Bronchial epithelial cell (primary cell): ENCODE results near the gene SYCP3. TPM values are rescaled to one million over a fixed set of nuclear protein-coding genes. Genes with fewer than 3 reads are reported as not detected.

Experiments
- DNase-seq: peaks from one replicate; pipeline ENCODE4 v3.0.0-alpha.2; 2010; ENCODE audit warnings: low read depth
- FAIRE-seq: peaks from 2 replicates; lab custom pipeline; 2011; peaks lifted over from hg19 to GRCh38; lab: Jason Lieb, UNC
- H3K27me3 ChIP-seq: 2 replicates; pipeline ENCODE4 v1.5.1; 2011; ENCODE audit warnings: low read length; ENCODE audit not compliant: control insufficient read depth, insufficient read depth
- H3K36me3 ChIP-seq: 2 replicates; pipeline ENCODE4 v1.5.1; 2011; ENCODE audit warnings: low read length; ENCODE audit not compliant: control insufficient read depth, insufficient read depth
- H3K4me3 ChIP-seq: 2 replicates; pipeline ENCODE4 v1.5.1; 2011; ENCODE audit warnings: mild to moderate bottlenecking, low read depth, low read length, control low read depth
- CTCF ChIP-seq: IDR thresholded peaks from 2 replicates; pipeline ENCODE4 v1.5.1; 2011; ENCODE audit warnings: mild to moderate bottlenecking, moderate library complexity, low read length, control low read depth, inconsistent platforms; ENCODE audit not compliant: insufficient read depth, severe bottlenecking
- total RNA-seq: library from RNA; depleted of rRNA; stranded (reverse); fragments of >200 nt; gene quantifications from 2 replicates; pipeline ENCODE4 v1.2.1, GENCODE V29; 2014

Gene SYCP3
- total RNA-seq, 1 donor from 2014 or later, result under 0.01 TPM

DNA sequence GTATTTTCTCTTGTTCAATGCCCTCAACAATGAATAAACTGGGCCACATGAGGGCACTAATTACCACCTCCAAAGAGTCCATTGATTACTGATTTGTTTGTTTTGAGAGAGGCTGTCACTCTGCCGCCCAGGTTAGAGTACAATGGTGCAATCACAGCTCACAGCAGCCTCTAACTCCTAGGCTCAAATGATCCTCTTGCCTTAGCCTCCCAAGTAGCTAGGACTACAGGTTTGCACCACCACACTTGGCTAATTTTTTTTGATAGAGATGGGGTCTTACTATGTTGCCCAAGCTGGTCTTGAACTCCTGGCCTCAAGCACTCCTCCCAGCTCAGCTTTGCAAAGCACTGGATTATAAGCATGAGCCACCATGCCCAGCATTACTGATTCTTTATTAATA, 28.3 kb upstream of the SYCP3 start:
- no peak overlapping the region for H3K4me3 ChIP-seq
- H3K36me3 ChIP-seq, result peaks cover 2% of the 10 kb centered on the region
- no peaks in the 10 kb centered on the region for H3K27me3 ChIP-seq
- FAIRE-seq (no peak), DNase-seq (no peak)
- no peak for TF ChIP-seq CTCF

DNA sequence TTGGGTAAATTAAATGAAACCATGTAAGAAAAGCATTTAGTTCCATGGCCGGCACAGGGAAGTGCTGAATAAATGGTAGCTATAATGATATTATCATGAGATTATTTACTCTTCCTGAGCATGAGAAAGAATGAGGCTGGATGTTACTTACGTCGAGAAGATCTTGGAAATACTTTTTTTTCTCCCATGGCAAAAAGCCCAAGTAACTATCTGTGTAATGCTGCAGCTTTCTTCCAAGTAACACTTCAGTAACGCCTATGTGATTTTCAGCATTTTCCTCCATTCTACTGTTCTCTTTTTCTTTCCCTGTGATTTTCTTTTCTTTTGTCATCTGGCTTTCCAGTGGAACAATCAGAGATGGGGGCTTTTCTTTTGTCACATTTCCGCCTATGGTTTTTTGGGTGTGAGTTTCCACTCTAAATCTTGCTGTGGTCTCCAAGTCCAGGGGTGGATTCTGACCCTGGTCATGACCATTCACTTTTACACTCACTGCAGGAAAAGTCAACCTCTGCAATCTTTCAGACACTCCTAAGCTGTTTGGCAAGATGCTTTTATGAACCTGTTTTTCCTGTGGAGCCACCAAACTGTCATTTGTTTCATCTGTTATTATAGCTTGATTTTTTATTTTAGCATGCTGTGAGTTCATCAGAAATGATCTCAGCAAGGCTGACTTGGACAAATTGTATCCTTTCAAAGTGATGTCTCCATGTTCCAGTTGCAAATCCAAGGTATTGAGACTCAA, 25.0 kb upstream of the SYCP3 start:
- H3K36me3 ChIP-seq, result no peaks in the 10 kb centered on the region
- no peaks in the 10 kb centered on the region for H3K27me3 ChIP-seq
- no peak overlapping the region for H3K4me3 ChIP-seq
- TF ChIP-seq CTCF, result no peak
- FAIRE-seq, result no peak
- peak; percentile 19 for DNase-seq

- FAIRE-seq, result no peak
- Histone ChIP-seq H3K36me3 (peaks cover 1% of the 10 kb centered on the region), H3K4me3 (no peak overlapping the region), H3K27me3 (no peaks in the 10 kb centered on the region)
- no peak for DNase-seq
- TF ChIP-seq CTCF, result no peak
These were observed 24.1 kb upstream of the SYCP3 start for GRCh38 chr12:101763246-101763931.

- no peak for DNase-seq
- peaks cover 2% of the 10 kb centered on the region for H3K36me3 ChIP-seq
- H3K27me3 ChIP-seq, result no peaks in the 10 kb centered on the region
- FAIRE-seq, result no peak
- no peak for TF ChIP-seq CTCF
- H3K4me3 ChIP-seq, result no peak overlapping the region
These were observed 22.5 kb upstream of the SYCP3 start for GRCh38 chr12:101761781-101762180.

DNA sequence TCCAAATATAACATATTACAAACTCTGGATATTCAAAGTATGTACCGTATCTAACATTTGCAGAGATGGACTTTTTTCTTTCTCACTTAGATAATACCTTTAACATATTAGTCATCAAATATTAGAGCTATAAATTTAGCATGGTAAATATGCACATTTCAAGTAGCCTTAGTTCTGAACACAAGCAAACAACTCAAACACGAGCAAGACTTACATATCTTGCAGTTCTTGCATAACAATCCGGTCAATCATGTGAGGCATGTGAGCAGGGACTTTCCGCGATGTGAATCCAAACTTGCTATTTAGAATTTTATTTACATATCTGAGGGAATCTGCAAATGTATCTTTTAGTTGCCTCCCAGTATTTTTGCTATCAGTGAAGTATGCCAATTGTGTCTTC, 22.1 kb upstream of the SYCP3 start:
- FAIRE-seq, result no peak
- DNase-seq, result peak; percentile 22
- Histone ChIP-seq H3K4me3 (no peak overlapping the region), H3K36me3 (peaks cover 2% of the 10 kb centered on the region), H3K27me3 (no peaks in the 10 kb centered on the region)
- TF ChIP-seq CTCF, result no peak
